ENCODE measurements around the gene SHISA9. TPM values are rescaled to one million over a fixed set of nuclear protein-coding genes. Genes with fewer than 3 reads are reported as not detected.

Gene SHISA9
- not detected in 2 replicates for total RNA-seq

GRCh38 chr16:12901597-12902461, at the start of gene SHISA9:
TSS of gene SHISA9 (plus strand) at chr16:12901598.

Other genes with a start within 250 kb of the SHISA9 start
- gene CPPED1, start 97.7 kb upstream of the SHISA9 start, total RNA-seq, result 3.3 and 4.3 TPM in 2 replicates

Data from bronchial smooth muscle cell (primary cell).